Adrenal gland (tissue), 5 donors: ENCODE measurements around the gene PPT2.
"Not testable (repeated sequence)": the region's sequence is repeated elsewhere in the genome, so short reads cannot be mapped to it uniquely, and the experiment has no call there.

Experiments used
- POLR2A ChIP-seq, 2 donors: fragments of 450-650 bp; IDR thresholded peaks; one replicate each; pipeline ENCODE4 v1.6.1; 2017; ENCODE audit warnings: antibody characterized with exemption in 2 of 2, mild to moderate bottlenecking in 2 of 2, moderate library complexity in 1 of 2
- TF ChIP-seq, protein P1 (sequence below), 6 experiments: fragments of 450-650 bp in 4 of 6; fragments of 200-600 bp in 2 of 6; sonication (generic) in 1 of 6; IDR thresholded peaks; 1 replicate in 5 of 6; 2 replicates in 1 of 6; pipeline versions ENCODE4 v1.5.1 to v1.8.0; 2016 to 2021; ENCODE audit warnings: antibody characterized with exemption in 6 of 6, mild to moderate bottlenecking in 2 of 6, moderate library complexity in 1 of 6
- donor health status: DM: no; HTN: no; CAD: no.

- not testable (repeated sequence) for TF ChIP-seq POLR2A (IDR thresholded peaks at IDR 0.05)
- TF ChIP-seq, protein P1, sequence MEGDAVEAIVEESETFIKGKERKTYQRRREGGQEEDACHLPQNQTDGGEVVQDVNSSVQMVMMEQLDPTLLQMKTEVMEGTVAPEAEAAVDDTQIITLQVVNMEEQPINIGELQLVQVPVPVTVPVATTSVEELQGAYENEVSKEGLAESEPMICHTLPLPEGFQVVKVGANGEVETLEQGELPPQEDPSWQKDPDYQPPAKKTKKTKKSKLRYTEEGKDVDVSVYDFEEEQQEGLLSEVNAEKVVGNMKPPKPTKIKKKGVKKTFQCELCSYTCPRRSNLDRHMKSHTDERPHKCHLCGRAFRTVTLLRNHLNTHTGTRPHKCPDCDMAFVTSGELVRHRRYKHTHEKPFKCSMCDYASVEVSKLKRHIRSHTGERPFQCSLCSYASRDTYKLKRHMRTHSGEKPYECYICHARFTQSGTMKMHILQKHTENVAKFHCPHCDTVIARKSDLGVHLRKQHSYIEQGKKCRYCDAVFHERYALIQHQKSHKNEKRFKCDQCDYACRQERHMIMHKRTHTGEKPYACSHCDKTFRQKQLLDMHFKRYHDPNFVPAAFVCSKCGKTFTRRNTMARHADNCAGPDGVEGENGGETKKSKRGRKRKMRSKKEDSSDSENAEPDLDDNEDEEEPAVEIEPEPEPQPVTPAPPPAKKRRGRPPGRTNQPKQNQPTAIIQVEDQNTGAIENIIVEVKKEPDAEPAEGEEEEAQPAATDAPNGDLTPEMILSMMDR (IDR thresholded peaks at IDR 0.05), result not testable (repeated sequence)
Measured at GRCh38 chr6:32144238-32144637, 9.7 kb upstream of the PPT2 start.
